Choroid plexus epithelial cell (primary cell): ENCODE measurements around the gene FXR2.

ENCODE experiments used
- DNase-seq: peaks from one replicate; pipeline ENCODE4 v3.0.0-alpha.2; 2010; ENCODE audit warnings: low read depth
- H3K4me3 ChIP-seq: 2 replicates; pipeline ENCODE4 v1.5.1; 2011; ENCODE audit warnings: low read depth, mild to moderate bottlenecking, control low read depth, low read length, moderate library complexity
- CTCF ChIP-seq: conservative IDR thresholded peaks from 2 replicates; pipeline ENCODE4 v1.5.1; 2011; ENCODE audit warnings: low read depth, mild to moderate bottlenecking, control low read depth, inconsistent platforms, low read length, moderate library complexity

The FXR2 gene

GRCh38 chr17:7636163-7636562 is 21.5 kb upstream of the FXR2 start:
- TF ChIP-seq CTCF = no peak
- H3K4me3 ChIP-seq = no peak overlapping the region
- no peak for DNase-seq

GRCh38 chr17:7634384-7634783 is 19.7 kb upstream of the FXR2 start:
- DNase-seq = peak; percentile 61
- TF ChIP-seq CTCF = peak; percentile 71
- no peak overlapping the region for H3K4me3 ChIP-seq

- no peak for DNase-seq
- TF ChIP-seq CTCF = peak; percentile 9
- H3K4me3 ChIP-seq = no peak overlapping the region
Measured at GRCh38 chr17:7633093-7633492, 18.4 kb upstream of the FXR2 start.

GRCh38 chr17:7632492-7632894 is 17.8 kb upstream of the FXR2 start:
- peak; percentile 75 for DNase-seq
- peak; percentile 79 for TF ChIP-seq CTCF

GRCh38 chr17:7631398-7632380 is 17.0 kb upstream of the FXR2 start:
- H3K4me3 ChIP-seq = no peak overlapping the region
- TF ChIP-seq CTCF = no peak
- no peak for DNase-seq

More at GRCh38 chr17:7632492-7632894, 17.8 kb upstream of the FXR2 start:
- no peak overlapping the region for H3K4me3 ChIP-seq

- no peak for DNase-seq
- no peak within 1 kb of the TSS for H3K4me3 ChIP-seq
- TF ChIP-seq CTCF = no peak
Measured at GRCh38 chr17:7629939-7630571, 15.4 kb upstream of the FXR2 start, which contains the start of gene SHBG. SHBG (plus strand) TSS chr17:7630135; CDS start chr17:7630173, 38 bp downstream.
